ENCODE data around the gene NCK1. TPM values are rescaled to one million over a fixed set of nuclear protein-coding genes. Genes with fewer than 3 reads are reported as not detected.
A peak's percentile ranks its signal among the peaks of the same experiment; 100 is the strongest.

Gene NCK1
- total and polyA plus RNA-seq, 2 of the 13 experiments (the other 11 are each of a cell fraction or from before 2014, with no cell fraction given), result 14.7 to 30.4 TPM

GRCh38 chr3:136819392-136819730, 42.6 kb upstream of the NCK1 start (continued):
- TF ChIP-seq ZC3H13 (CRISPR knock-in tag; IDR thresholded peaks at IDR 0.05), result no peak
- TF ChIP-seq KLF9 (CRISPR knock-in tag; IDR thresholded peaks at IDR 0.05; ENCODE audit: low read depth), result no peak
- no peak for TF ChIP-seq ZNF616 (CRISPR knock-in tag; IDR thresholded peaks at IDR 0.05; ENCODE audit: low read depth)
- no peak for TF ChIP-seq RBAK (CRISPR knock-in tag; IDR thresholded peaks at IDR 0.05)
- TF ChIP-seq, protein P1, sequence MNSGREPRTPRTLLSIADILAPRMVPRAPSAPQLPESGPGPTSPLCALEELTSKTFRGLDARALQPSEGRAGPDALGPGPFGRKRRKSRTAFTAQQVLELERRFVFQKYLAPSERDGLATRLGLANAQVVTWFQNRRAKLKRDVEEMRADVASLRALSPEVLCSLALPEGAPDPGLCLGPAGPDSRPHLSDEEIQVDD (CRISPR knock-in tag; IDR thresholded peaks at IDR 0.05; ENCODE audit: borderline replicate concordance), result no peak
- no peak for TF ChIP-seq ZNF335 (CRISPR knock-in tag; IDR thresholded peaks at IDR 0.05)
- peak; percentile 32; the same call in 1 of the 2 replicates for TF ChIP-seq SP2 (CRISPR knock-in tag; IDR thresholded peaks at IDR 0.05)
- peak; percentile 67 for TF ChIP-seq ZFY (CRISPR knock-in tag; IDR thresholded peaks at IDR 0.05)
- TF ChIP-seq, protein P2, sequence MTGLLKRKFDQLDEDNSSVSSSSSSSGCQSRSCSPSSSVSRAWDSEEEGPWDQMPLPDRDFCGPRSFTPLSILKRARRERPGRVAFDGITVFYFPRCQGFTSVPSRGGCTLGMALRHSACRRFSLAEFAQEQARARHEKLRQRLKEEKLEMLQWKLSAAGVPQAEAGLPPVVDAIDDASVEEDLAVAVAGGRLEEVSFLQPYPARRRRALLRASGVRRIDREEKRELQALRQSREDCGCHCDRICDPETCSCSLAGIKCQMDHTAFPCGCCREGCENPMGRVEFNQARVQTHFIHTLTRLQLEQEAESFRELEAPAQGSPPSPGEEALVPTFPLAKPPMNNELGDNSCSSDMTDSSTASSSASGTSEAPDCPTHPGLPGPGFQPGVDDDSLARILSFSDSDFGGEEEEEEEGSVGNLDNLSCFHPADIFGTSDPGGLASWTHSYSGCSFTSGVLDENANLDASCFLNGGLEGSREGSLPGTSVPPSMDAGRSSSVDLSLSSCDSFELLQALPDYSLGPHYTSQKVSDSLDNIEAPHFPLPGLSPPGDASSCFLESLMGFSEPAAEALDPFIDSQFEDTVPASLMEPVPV (CRISPR knock-in tag; IDR thresholded peaks at IDR 0.05), result no peak
- no peak for TF ChIP-seq TARDBP (CRISPR knock-in tag; IDR thresholded peaks at IDR 0.05)
- TF ChIP-seq, protein P3, sequence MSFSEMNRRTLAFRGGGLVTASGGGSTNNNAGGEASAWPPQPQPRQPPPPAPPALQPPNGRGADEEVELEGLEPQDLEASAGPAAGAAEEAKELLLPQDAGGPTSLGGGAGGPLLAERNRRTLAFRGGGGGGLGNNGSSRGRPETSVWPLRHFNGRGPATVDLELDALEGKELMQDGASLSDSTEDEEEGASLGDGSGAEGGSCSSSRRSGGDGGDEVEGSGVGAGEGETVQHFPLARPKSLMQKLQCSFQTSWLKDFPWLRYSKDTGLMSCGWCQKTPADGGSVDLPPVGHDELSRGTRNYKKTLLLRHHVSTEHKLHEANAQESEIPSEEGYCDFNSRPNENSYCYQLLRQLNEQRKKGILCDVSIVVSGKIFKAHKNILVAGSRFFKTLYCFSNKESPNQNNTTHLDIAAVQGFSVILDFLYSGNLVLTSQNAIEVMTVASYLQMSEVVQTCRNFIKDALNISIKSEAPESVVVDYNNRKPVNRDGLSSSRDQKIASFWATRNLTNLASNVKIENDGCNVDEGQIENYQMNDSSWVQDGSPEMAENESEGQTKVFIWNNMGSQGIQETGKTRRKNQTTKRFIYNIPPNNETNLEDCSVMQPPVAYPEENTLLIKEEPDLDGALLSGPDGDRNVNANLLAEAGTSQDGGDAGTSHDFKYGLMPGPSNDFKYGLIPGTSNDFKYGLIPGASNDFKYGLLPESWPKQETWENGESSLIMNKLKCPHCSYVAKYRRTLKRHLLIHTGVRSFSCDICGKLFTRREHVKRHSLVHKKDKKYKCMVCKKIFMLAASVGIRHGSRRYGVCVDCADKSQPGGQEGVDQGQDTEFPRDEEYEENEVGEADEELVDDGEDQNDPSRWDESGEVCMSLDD (CRISPR knock-in tag; IDR thresholded peaks at IDR 0.05; ENCODE audit: borderline replicate concordance), result no peak
- no peak for TF ChIP-seq SIX1 (CRISPR knock-in tag; IDR thresholded peaks at IDR 0.05; ENCODE audit: borderline replicate concordance)
- no peak for TF ChIP-seq FOSL1 (CRISPR knock-in tag; IDR thresholded peaks at IDR 0.05; ENCODE audit: borderline replicate concordance)
- TF ChIP-seq ETV5 (CRISPR knock-in tag; IDR thresholded peaks at IDR 0.05; ENCODE audit: borderline replicate concordance), result no peak
- TF ChIP-seq YY1 (IDR thresholded peaks at IDR 0.05; ENCODE audit: insufficient read depth, insufficient replicate concordance, low read depth, low read length), result peak; percentile 41
- TF ChIP-seq, protein P4, sequence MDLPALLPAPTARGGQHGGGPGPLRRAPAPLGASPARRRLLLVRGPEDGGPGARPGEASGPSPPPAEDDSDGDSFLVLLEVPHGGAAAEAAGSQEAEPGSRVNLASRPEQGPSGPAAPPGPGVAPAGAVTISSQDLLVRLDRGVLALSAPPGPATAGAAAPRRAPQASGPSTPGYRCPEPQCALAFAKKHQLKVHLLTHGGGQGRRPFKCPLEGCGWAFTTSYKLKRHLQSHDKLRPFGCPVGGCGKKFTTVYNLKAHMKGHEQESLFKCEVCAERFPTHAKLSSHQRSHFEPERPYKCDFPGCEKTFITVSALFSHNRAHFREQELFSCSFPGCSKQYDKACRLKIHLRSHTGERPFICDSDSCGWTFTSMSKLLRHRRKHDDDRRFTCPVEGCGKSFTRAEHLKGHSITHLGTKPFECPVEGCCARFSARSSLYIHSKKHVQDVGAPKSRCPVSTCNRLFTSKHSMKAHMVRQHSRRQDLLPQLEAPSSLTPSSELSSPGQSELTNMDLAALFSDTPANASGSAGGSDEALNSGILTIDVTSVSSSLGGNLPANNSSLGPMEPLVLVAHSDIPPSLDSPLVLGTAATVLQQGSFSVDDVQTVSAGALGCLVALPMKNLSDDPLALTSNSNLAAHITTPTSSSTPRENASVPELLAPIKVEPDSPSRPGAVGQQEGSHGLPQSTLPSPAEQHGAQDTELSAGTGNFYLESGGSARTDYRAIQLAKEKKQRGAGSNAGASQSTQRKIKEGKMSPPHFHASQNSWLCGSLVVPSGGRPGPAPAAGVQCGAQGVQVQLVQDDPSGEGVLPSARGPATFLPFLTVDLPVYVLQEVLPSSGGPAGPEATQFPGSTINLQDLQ (CRISPR knock-in tag; IDR thresholded peaks at IDR 0.05), result 0 out of 2 replicates have a peak, but pooled peaks have one; percentile 57
- TF ChIP-seq JUN (CRISPR knock-in tag; IDR thresholded peaks at IDR 0.05), result no peak
- TF ChIP-seq POLR2AphosphoS2 (IDR thresholded peaks at IDR 0.05; ENCODE audit: low read depth, low read length), result no peak
- TF ChIP-seq ZBTB20 (CRISPR knock-in tag; IDR thresholded peaks at IDR 0.05; ENCODE audit: borderline replicate concordance, low read depth), result no peak
- TF ChIP-seq AHR (CRISPR knock-in tag; IDR thresholded peaks at IDR 0.05), result no peak
- no peak for TF ChIP-seq HNRNPK (IDR thresholded peaks at IDR 0.05; ENCODE audit: low read depth, low read length, poor library complexity, severe bottlenecking)
- TF ChIP-seq HNRNPH1 (optimal IDR thresholded peaks at IDR 0.05; ENCODE audit: low read depth, low read length), result no peak
- no peak for TF ChIP-seq HOXA7 (CRISPR knock-in tag; IDR thresholded peaks at IDR 0.05)
- no peak for TF ChIP-seq ZBTB38 (CRISPR knock-in tag; IDR thresholded peaks at IDR 0.05)
- TF ChIP-seq PHF8 (CRISPR knock-in tag; IDR thresholded peaks at IDR 0.05), result no peak
- no peak for TF ChIP-seq ZNF367 (CRISPR knock-in tag; IDR thresholded peaks at IDR 0.05; ENCODE audit: borderline replicate concordance)
